GM12873 (cell line): ENCODE data around the gene POGLUT3.

ENCODE experiments used
- TF ChIP-seq, protein P1 (sequence below): IDR thresholded peaks from 2 replicates; pipeline ENCODE4 v1.5.1; 2012; ENCODE audit warnings: low read depth, mild to moderate bottlenecking, moderate library complexity, low read length, control low read depth; ENCODE audit not compliant: insufficient read depth; ENCODE audit errors: missing control alignments

The POGLUT3 gene

DNA sequence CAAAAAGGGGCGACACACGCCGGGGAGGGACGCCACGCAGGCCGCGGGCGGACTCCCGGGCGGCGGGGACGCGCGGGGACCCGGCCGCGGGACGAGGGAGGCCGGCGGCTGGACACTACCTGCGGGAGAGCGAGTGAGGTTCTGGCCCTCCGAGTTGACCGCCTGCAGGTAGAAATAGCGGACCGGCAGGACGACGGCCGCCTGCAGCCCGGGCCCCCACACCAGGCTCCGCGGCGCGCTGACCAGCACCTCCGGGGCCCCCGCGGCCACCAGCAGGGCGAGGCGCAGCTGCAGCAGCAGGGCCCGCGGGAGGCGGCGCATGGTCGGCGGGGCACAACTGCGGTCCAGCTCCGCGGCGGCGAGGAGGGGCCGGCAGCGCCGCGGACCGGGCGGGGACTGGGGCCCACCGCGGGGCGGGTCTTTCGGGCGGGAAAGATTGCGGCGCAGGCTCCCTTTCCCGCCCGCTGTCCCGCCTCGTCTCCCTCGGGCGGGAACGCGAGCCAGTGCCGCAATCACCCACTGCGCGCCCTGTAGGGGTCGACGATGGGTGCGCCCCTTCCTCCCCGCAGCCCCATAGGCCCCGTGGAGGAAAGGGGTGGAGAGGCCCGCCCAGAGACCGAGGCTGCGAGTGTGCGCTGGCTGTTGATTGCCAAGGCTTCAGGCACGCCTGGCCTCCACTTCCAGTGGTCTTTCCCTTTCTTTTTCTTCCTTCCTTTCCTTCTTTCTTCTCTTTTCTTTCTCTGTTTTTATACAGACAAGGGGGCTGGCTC is at the start of gene POGLUT3:
Gene POGLUT3, minus strand, starts transcription at position 339 of the 770 bp plus-strand sequence. Its CDS starts 18 bp downstream, at position 321.
- TF ChIP-seq, protein P1, sequence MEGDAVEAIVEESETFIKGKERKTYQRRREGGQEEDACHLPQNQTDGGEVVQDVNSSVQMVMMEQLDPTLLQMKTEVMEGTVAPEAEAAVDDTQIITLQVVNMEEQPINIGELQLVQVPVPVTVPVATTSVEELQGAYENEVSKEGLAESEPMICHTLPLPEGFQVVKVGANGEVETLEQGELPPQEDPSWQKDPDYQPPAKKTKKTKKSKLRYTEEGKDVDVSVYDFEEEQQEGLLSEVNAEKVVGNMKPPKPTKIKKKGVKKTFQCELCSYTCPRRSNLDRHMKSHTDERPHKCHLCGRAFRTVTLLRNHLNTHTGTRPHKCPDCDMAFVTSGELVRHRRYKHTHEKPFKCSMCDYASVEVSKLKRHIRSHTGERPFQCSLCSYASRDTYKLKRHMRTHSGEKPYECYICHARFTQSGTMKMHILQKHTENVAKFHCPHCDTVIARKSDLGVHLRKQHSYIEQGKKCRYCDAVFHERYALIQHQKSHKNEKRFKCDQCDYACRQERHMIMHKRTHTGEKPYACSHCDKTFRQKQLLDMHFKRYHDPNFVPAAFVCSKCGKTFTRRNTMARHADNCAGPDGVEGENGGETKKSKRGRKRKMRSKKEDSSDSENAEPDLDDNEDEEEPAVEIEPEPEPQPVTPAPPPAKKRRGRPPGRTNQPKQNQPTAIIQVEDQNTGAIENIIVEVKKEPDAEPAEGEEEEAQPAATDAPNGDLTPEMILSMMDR, result no peak

DNA sequence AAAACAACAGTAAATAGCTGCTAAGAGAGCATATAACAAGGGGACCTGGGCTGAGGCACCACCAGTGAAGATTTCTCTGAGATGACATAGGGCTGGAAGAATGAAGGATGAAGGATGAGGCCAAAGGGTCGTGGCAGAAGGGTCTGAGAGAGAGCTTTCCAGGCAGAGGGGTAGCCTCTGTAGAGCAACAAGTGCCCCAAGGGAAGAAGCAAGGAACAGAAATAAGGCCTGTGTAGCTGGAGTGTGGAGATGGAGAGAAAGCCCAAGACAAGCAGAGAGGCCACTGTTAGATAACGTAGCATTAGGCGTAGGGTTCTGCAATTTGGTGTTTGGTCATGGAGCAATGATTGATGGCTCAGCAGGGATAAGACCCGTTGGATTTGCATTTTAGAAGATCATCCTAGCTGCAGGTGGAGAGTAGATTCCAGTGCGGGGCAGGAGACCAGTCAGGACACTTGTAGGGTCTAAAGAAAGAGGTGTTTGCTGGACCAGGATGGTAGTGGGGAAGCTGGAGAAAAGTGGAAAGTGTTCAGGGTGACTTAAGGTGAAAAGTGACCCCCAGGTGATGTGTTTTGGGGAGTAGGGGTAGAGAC is 47.8 kb upstream of the POGLUT3 start:
- TF ChIP-seq, protein P1, result no peak

DNA sequence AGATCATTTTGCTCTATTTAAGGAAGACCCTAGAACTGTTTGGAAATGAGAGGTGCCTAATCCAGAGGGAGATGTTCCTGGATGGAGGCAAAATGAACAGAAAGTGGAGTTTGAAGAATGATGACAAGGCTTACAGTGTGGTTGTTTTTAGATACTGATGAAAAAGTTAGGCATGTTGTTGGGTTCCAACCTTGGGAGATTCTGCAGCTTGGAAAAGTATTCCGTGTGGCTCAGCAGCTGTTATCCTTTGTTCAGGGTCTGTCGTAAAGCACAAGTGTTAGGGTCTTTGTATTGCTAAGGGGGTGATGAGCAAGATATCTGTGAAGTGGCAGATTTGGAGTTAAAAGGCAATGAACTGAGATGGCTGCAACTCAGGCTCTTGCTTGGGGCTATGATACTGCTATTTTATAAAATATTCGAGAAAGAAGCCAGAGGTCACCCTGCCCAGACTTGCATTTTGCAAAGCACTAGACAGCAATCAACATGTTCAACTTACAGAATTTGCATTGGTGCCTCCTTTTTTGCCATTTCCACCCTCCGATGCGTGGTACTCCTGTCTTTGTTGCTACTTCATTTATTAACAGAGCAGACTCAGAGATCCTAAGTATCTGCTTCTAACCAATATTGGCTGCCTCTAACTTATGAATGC is 45.3 kb upstream of the POGLUT3 start:
- TF ChIP-seq, protein P1, result no peak

DNA sequence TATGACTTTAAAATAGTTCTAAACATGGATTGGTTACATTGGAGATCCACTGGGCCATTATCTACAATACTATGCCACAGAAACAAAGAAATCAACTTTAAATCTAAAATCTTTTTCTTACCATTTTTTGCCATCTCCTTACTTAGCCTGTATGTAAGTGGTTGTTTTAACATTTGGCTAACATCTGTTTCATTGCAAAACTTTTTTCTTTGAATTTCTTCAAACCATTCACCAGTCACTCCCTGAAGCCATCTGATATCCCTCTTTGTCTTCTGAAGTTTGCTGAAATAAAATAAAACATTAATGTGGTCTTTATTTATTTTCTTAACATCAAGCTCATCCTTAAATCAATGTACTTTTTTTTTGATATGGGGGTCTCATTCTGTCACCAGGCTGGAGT is 43.3 kb upstream of the POGLUT3 start:
- TF ChIP-seq, protein P1, result no peak

DNA sequence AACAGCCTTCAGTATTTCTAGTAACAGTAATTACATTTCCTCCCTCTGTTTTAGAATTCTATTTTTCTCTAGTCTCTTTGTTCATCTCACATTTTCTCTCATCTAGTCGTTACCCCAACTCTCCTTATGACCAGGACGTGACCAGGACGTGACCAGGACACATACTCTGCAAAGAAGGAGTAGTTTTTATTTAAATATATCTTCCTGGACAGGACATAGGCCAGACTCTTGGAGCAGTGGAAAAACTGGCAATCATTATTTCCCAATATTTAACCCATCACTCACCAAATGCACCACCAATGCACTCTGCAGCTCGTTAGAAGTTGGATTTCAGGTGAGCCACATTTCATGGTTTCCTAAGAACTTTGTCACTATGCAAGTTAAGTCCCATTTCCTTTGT is 40.3 kb upstream of the POGLUT3 start:
- TF ChIP-seq, protein P1, result no peak

GRCh38 chr11:108538022-108538424 is 39.8 kb upstream of the POGLUT3 start:
- TF ChIP-seq, protein P1, result no peak

GRCh38 chr11:108536783-108537182 is 38.6 kb upstream of the POGLUT3 start:
- TF ChIP-seq, protein P1, result no peak
